Measurements from ENCODE around the gene ALDH1L1. TPM values are rescaled to one million over a fixed set of nuclear protein-coding genes. Genes with fewer than 3 reads are reported as not detected.
"Not testable (repeated sequence)": the region's sequence is repeated elsewhere in the genome, so short reads cannot be mapped to it uniquely, and the experiment has no call there.

The ALDH1L1 gene
- total RNA-seq, 1 donor = not detected

- H3K9me3 ChIP-seq (ENCODE audit: low read depth, low read length) = no peaks in the 10 kb centered on the region
- H3K4me1 ChIP-seq (ENCODE audit: insufficient read depth, low read length) = peaks cover 5% of the 10 kb centered on the region
- H3K27me3 ChIP-seq (ENCODE audit: insufficient read depth, low read length) = no peaks in the 10 kb centered on the region
- no peak overlapping the region for H3K4me3 ChIP-seq (ENCODE audit: low read length)
Observed at GRCh38 chr3:126067959-126068358, 112.4 kb downstream of the ALDH1L1 start.

GRCh38 chr3:126066676-126067075 lies 113.7 kb downstream of the ALDH1L1 start:
- not testable (repeated sequence) for H3K4me3 ChIP-seq (ENCODE audit: low read length); H3K27me3 ChIP-seq (ENCODE audit: insufficient read depth, low read length); H3K9me3 ChIP-seq (ENCODE audit: low read depth, low read length); H3K4me1 ChIP-seq (ENCODE audit: insufficient read depth, low read length)

- Histone ChIP-seq H3K4me3 (ENCODE audit: low read length) (no peak overlapping the region), H3K27me3 (ENCODE audit: insufficient read depth, low read length) (no peaks in the 10 kb centered on the region), H3K4me1 (ENCODE audit: insufficient read depth, low read length) (peaks cover 5% of the 10 kb centered on the region), H3K9me3 (ENCODE audit: low read depth, low read length) (no peaks in the 10 kb centered on the region)
Observed at GRCh38 chr3:126065876-126066275, 114.5 kb downstream of the ALDH1L1 start.

GRCh38 chr3:126064627-126065258 lies 115.6 kb downstream of the ALDH1L1 start:
- H3K4me1 ChIP-seq (ENCODE audit: insufficient read depth, low read length) = peaks cover 5% of the 10 kb centered on the region

GRCh38 chr3:126063358-126063965 lies 116.9 kb downstream of the ALDH1L1 start:
- Histone ChIP-seq H3K27me3 (ENCODE audit: insufficient read depth, low read length) (no peaks in the 10 kb centered on the region), H3K4me3 (ENCODE audit: low read length) (no peak overlapping the region), H3K4me1 (ENCODE audit: insufficient read depth, low read length) (peaks cover 5% of the 10 kb centered on the region), H3K9me3 (ENCODE audit: low read depth, low read length) (no peaks in the 10 kb centered on the region)

More at GRCh38 chr3:126064627-126065258, 115.6 kb downstream of the ALDH1L1 start:
- H3K4me3 ChIP-seq (ENCODE audit: low read length) = no peak overlapping the region
- no peaks in the 10 kb centered on the region for H3K27me3 ChIP-seq (ENCODE audit: insufficient read depth, low read length)
- H3K9me3 ChIP-seq (ENCODE audit: low read depth, low read length) = no peaks in the 10 kb centered on the region

GRCh38 chr3:126061301-126062032 lies 118.9 kb downstream of the ALDH1L1 start:
- Histone ChIP-seq H3K9me3 (ENCODE audit: low read depth, low read length) (no peaks in the 10 kb centered on the region), H3K4me1 (ENCODE audit: insufficient read depth, low read length) (peaks cover 5% of the 10 kb centered on the region), H3K27me3 (ENCODE audit: insufficient read depth, low read length) (no peaks in the 10 kb centered on the region)

GRCh38 chr3:126060613-126061145 lies 119.7 kb downstream of the ALDH1L1 start:
- Histone ChIP-seq H3K27me3 (ENCODE audit: insufficient read depth, low read length) (no peaks in the 10 kb centered on the region), H3K4me3 (ENCODE audit: low read length) (no peak overlapping the region), H3K4me1 (ENCODE audit: insufficient read depth, low read length) (peaks cover 5% of the 10 kb centered on the region), H3K9me3 (ENCODE audit: low read depth, low read length) (no peaks in the 10 kb centered on the region)

More at GRCh38 chr3:126061301-126062032, 118.9 kb downstream of the ALDH1L1 start:
- no peak overlapping the region for H3K4me3 ChIP-seq (ENCODE audit: low read length)

GRCh38 chr3:126058666-126059065 lies 121.7 kb downstream of the ALDH1L1 start:
- Histone ChIP-seq H3K4me1 (ENCODE audit: insufficient read depth, low read length) (peaks cover 5% of the 10 kb centered on the region), H3K4me3 (ENCODE audit: low read length) (no peak overlapping the region), H3K9me3 (ENCODE audit: low read depth, low read length) (no peaks in the 10 kb centered on the region), H3K27me3 (ENCODE audit: insufficient read depth, low read length) (no peaks in the 10 kb centered on the region)

GRCh38 chr3:126057936-126058335 lies 122.5 kb downstream of the ALDH1L1 start:
- Histone ChIP-seq H3K4me1 (ENCODE audit: insufficient read depth, low read length) (peaks cover under 1% of the 10 kb centered on the region), H3K9me3 (ENCODE audit: low read depth, low read length) (no peaks in the 10 kb centered on the region), H3K4me3 (ENCODE audit: low read length) (no peak overlapping the region), H3K27me3 (ENCODE audit: insufficient read depth, low read length) (no peaks in the 10 kb centered on the region)

GRCh38 chr3:126057501-126057819 lies 122.9 kb downstream of the ALDH1L1 start:
- peaks cover 5% of the 10 kb centered on the region for H3K4me1 ChIP-seq (ENCODE audit: insufficient read depth, low read length)
- H3K9me3 ChIP-seq (ENCODE audit: low read depth, low read length) = no peaks in the 10 kb centered on the region
- no peaks in the 10 kb centered on the region for H3K27me3 ChIP-seq (ENCODE audit: insufficient read depth, low read length)
- no peak overlapping the region for H3K4me3 ChIP-seq (ENCODE audit: low read length)

- H3K27me3 ChIP-seq (ENCODE audit: insufficient read depth, low read length) = no peaks in the 10 kb centered on the region
- H3K4me3 ChIP-seq (ENCODE audit: low read length) = no peak overlapping the region
- peaks cover 11% of the 10 kb centered on the region for H3K4me1 ChIP-seq (ENCODE audit: insufficient read depth, low read length)
- H3K9me3 ChIP-seq (ENCODE audit: low read depth, low read length) = no peaks in the 10 kb centered on the region
Observed at GRCh38 chr3:126056681-126057500, 123.5 kb downstream of the ALDH1L1 start.

GRCh38 chr3:126056088-126056487 lies 124.3 kb downstream of the ALDH1L1 start:
- no peak overlapping the region for H3K4me3 ChIP-seq (ENCODE audit: low read length)
- H3K4me1 ChIP-seq (ENCODE audit: insufficient read depth, low read length) = peaks cover 11% of the 10 kb centered on the region

GRCh38 chr3:126054870-126055269 lies 125.5 kb downstream of the ALDH1L1 start:
- Histone ChIP-seq H3K9me3 (ENCODE audit: low read depth, low read length) (no peaks in the 10 kb centered on the region), H3K4me3 (ENCODE audit: low read length) (no peak overlapping the region), H3K27me3 (ENCODE audit: insufficient read depth, low read length) (no peaks in the 10 kb centered on the region), H3K4me1 (ENCODE audit: insufficient read depth, low read length) (peaks cover 11% of the 10 kb centered on the region)

More at GRCh38 chr3:126056088-126056487, 124.3 kb downstream of the ALDH1L1 start:
- H3K9me3 ChIP-seq (ENCODE audit: low read depth, low read length) = no peaks in the 10 kb centered on the region
- H3K27me3 ChIP-seq (ENCODE audit: insufficient read depth, low read length) = no peaks in the 10 kb centered on the region

GRCh38 chr3:126053949-126054569 lies 126.3 kb downstream of the ALDH1L1 start:
- H3K9me3 ChIP-seq (ENCODE audit: low read depth, low read length) = no peaks in the 10 kb centered on the region
- H3K4me3 ChIP-seq (ENCODE audit: low read length) = no peak overlapping the region

More at GRCh38 chr3:126053949-126054569, 126.3 kb downstream of the ALDH1L1 start:
- Histone ChIP-seq H3K27me3 (ENCODE audit: insufficient read depth, low read length) (no peaks in the 10 kb centered on the region), H3K4me1 (ENCODE audit: insufficient read depth, low read length) (peaks cover 11% of the 10 kb centered on the region)
